Coronary artery (tissue), 2 donors: ENCODE measurements around the gene SLC30A2.

ENCODE experiments used
- DNase-seq: peaks from one replicate; pipeline ENCODE4 v3.0.0-alpha.2; 2017; ENCODE audit warnings: low spot score
- H3K27ac ChIP-seq, 2 donors: fragments of 200-600 bp; sonication (generic); one replicate each; pipeline ENCODE4 v1.5.1; 2016 to 2019
- H3K4me3 ChIP-seq: fragments of 200-600 bp; sonication (generic); 2 replicates; pipeline ENCODE4 v1.5.1; 2016; ENCODE audit warnings: mild to moderate bottlenecking, moderate library complexity
- CTCF ChIP-seq: fragments of 200-600 bp; sonication (generic); IDR thresholded peaks from one replicate; pipeline ENCODE4 v1.5.1; 2019; ENCODE audit warnings: antibody characterized with exemption

The SLC30A2 gene

GRCh38 chr1:25992689-25993171 is 53.2 kb downstream of the SLC30A2 start:
- no peak for TF ChIP-seq CTCF
- no peak overlapping the region for H3K4me3 ChIP-seq
- no peak for DNase-seq
- H3K27ac ChIP-seq = no peak overlapping the region

GRCh38 chr1:25991937-25992688 is 53.8 kb downstream of the SLC30A2 start:
- TF ChIP-seq CTCF = no peak
- H3K27ac ChIP-seq = no peak overlapping the region

GRCh38 chr1:25990702-25991395 is 55.1 kb downstream of the SLC30A2 start:
- Histone ChIP-seq H3K4me3 (no peak overlapping the region), H3K27ac (no peak overlapping the region)
- no peak for DNase-seq
- no peak for TF ChIP-seq CTCF

More at GRCh38 chr1:25991937-25992688, 53.8 kb downstream of the SLC30A2 start:
- DNase-seq = no peak
- H3K4me3 ChIP-seq = no peak overlapping the region

GRCh38 chr1:25990251-25990650 is 55.7 kb downstream of the SLC30A2 start:
- H3K27ac ChIP-seq = no peak overlapping the region
- no peak overlapping the region for H3K4me3 ChIP-seq
- TF ChIP-seq CTCF = no peak

GRCh38 chr1:25989440-25990234 is 56.3 kb downstream of the SLC30A2 start:
- Histone ChIP-seq H3K4me3 (no peak overlapping the region), H3K27ac (no peak overlapping the region)
- no peak for TF ChIP-seq CTCF
- no peak for DNase-seq

More at GRCh38 chr1:25990251-25990650, 55.7 kb downstream of the SLC30A2 start:
- DNase-seq = no peak

GRCh38 chr1:25987951-25988350 is 58.0 kb downstream of the SLC30A2 start:
- no peak overlapping the region for H3K4me3 ChIP-seq
- no peak for TF ChIP-seq CTCF
- no peak overlapping the region for H3K27ac ChIP-seq
- no peak for DNase-seq
